ENCODE results near the gene CABCOCO1.

CABCOCO1 gene

DNA sequence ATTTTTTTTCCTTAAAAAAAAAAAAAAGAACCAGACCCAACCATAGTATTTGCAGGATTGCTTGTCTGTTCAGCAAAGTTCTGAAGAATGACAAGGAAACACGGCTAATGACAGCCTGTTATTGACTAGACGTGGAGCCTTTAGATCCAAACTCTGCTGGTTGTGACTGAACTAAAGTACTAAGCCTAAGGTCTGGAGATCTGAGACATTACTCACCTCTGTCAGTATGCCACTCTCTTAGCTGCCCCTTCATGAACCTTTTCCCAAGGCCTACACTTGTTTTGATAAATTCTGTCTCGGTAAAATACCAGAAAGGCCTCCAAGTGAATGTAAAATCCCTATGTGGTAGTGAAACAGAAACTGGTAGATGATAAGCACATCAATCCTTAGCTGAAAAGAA is 101.0 kb downstream of the CABCOCO1 start:
- Mint-ChIP-seq H3K36me3 (ENCODE audit: low read depth) (no peaks in the 10 kb centered on the region), H3K4me3 (no peak overlapping the region), H3K27me3 (ENCODE audit: low read depth, poor library complexity) (no peaks in the 10 kb centered on the region), H3K4me1 (no peaks in the 10 kb centered on the region), H3K27ac (no peak overlapping the region), H3K9me3 (no peaks in the 10 kb centered on the region)
- DNase-seq = no peak
- TF ChIP-seq, protein P1, sequence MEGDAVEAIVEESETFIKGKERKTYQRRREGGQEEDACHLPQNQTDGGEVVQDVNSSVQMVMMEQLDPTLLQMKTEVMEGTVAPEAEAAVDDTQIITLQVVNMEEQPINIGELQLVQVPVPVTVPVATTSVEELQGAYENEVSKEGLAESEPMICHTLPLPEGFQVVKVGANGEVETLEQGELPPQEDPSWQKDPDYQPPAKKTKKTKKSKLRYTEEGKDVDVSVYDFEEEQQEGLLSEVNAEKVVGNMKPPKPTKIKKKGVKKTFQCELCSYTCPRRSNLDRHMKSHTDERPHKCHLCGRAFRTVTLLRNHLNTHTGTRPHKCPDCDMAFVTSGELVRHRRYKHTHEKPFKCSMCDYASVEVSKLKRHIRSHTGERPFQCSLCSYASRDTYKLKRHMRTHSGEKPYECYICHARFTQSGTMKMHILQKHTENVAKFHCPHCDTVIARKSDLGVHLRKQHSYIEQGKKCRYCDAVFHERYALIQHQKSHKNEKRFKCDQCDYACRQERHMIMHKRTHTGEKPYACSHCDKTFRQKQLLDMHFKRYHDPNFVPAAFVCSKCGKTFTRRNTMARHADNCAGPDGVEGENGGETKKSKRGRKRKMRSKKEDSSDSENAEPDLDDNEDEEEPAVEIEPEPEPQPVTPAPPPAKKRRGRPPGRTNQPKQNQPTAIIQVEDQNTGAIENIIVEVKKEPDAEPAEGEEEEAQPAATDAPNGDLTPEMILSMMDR (IDR thresholded peaks at IDR 0.05) = no peak

DNA sequence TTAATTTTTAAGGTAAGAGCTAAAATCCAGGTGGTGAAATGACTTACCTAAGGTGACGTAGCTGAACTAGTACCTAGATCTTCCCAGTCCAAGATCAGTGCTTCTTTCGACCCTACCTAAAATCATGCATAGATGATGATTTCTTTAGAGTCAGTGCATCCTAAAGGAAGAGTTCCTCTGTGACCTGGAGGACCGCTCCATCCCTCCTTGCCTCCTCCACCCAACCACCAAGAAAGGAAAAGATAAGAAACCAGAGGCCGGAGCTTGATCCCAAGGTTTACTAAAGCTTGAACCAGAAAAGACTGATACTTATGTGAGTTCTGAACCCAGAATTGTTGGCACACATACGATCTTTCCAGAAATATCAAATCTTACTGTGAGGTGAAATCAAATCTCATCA is 101.8 kb downstream of the CABCOCO1 start:
- H3K9me3 Mint-ChIP-seq = no peaks in the 10 kb centered on the region
- no peak for DNase-seq
- no peaks in the 10 kb centered on the region for H3K4me1 Mint-ChIP-seq
- TF ChIP-seq, protein P1 (IDR thresholded peaks at IDR 0.05) = no peak
- no peaks in the 10 kb centered on the region for H3K27me3 Mint-ChIP-seq (ENCODE audit: low read depth, poor library complexity)
- H3K4me3 Mint-ChIP-seq = no peak overlapping the region
- no peak overlapping the region for H3K27ac Mint-ChIP-seq
- no peaks in the 10 kb centered on the region for H3K36me3 Mint-ChIP-seq (ENCODE audit: low read depth)

DNA sequence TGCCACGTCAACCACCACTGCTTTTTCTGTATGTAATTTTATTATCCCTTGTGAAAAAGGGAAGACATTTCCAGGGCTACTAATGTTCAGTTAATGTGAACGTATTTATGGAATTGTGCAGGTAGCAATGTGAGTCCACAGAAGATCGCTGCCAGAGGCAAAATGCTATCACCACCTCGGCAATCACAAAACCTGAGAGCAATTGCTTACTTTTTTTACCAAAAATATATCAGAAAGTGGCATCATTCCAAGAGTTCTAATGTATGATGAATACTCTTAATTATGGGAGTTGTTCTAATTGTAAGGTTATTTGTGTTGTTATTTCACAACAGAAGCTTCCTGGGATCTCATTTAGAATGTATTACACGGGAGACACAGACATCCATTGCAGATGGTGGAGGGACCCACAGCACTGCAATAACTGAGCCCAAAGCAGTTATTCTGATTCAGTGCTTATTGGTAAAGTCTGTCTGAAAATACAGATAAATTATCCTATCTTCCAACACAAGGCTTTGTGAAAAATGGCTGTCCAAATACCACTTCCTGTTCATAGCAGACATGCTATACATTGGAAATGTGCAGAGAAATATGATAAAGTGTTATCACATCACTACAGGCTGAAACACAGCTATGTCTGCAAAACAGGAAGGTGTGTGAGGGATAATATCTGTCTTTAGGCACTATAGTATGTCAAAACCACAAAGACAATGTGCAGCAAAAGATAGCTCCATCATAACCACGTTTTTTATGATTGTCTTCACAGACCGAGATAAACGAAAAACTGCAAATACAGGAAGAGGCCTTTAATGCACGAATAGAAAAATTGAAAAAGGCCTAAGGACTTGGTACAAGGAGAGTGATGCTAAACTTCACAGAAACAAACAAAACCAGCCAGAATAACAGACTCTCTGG is 102.7 kb downstream of the CABCOCO1 start:
- TF ChIP-seq, protein P1 (IDR thresholded peaks at IDR 0.05) = no peak
- peaks cover 2% of the 10 kb centered on the region for H3K4me1 Mint-ChIP-seq
- no peaks in the 10 kb centered on the region for H3K9me3 Mint-ChIP-seq
- no peak for DNase-seq
- no peaks in the 10 kb centered on the region for H3K36me3 Mint-ChIP-seq (ENCODE audit: low read depth)
- no peak overlapping the region for H3K4me3 Mint-ChIP-seq
- no peaks in the 10 kb centered on the region for H3K27me3 Mint-ChIP-seq (ENCODE audit: low read depth, poor library complexity)
- H3K27ac Mint-ChIP-seq = no peak overlapping the region

DNA sequence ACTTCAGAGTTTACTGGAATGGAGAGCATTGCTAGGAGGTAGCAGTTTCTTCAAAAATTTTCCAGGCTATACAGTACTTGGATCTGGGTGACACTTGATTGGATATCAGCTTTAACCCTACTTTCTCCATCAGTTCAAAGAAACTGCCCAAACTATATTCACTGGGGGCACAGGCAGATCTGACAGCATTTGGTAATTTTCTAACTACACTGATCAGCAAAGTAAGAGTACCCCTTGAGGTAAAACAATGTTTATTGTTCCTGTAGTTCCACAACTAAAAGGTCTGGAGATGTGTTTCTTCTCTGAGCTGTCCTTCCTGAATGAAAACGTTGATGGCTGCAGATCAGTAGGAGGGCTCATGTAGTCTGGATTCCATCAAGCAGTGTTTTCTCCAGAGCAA is 104.2 kb downstream of the CABCOCO1 start:
- no peak for DNase-seq
- no peaks in the 10 kb centered on the region for H3K27me3 Mint-ChIP-seq (ENCODE audit: low read depth, poor library complexity)
- peaks cover 4% of the 10 kb centered on the region for H3K4me1 Mint-ChIP-seq
- no peaks in the 10 kb centered on the region for H3K9me3 Mint-ChIP-seq
- H3K36me3 Mint-ChIP-seq (ENCODE audit: low read depth) = no peaks in the 10 kb centered on the region
- H3K4me3 Mint-ChIP-seq = no peak overlapping the region
- TF ChIP-seq, protein P1 (IDR thresholded peaks at IDR 0.05) = no peak
- H3K27ac Mint-ChIP-seq = no peak overlapping the region

DNA sequence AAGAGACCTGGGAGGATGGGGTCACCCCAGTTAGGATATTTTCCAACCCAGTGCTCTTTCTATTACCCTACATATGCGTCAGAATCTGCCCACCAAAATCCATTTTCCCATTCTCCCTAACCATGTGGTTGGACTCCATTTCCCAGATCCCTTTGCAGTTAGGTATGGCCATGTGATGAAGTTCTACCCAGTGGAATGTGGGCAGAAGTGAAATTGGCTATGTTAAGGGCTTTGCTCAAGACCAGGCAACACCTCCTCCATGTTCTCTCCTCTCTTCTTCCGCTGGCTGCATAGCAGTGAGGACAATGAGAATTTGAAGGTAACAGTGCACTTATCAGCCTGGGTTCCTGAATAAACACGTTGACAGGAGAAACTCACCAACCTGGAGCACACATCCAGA is 111.3 kb downstream of the CABCOCO1 start:
- Mint-ChIP-seq H3K27ac (no peak overlapping the region), H3K4me1 (peaks cover 4% of the 10 kb centered on the region), H3K27me3 (ENCODE audit: low read depth, poor library complexity) (no peaks in the 10 kb centered on the region), H3K4me3 (no peak overlapping the region), H3K9me3 (no peaks in the 10 kb centered on the region), H3K36me3 (ENCODE audit: low read depth) (no peaks in the 10 kb centered on the region)
- DNase-seq = no peak
- TF ChIP-seq, protein P1 (IDR thresholded peaks at IDR 0.05) = no peak

DNA sequence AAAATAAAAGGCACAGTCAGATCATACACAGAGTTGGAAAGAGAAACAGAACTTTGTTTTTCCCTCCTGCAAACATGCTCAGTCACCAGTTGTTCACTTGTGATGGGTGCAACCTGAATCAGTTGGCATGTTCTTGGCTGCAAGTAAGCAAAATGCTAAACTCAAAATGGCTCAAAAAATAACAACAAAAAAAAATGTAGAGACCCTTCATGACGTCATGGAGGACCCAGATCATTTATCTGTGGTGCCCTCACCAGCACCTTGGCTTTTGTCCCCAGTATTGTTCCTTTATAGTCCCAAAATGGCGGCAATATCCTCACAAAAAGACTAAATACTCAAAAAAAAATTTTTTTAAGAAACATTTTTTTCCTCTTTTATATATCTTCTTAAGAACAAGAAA is 112.4 kb downstream of the CABCOCO1 start:
- Mint-ChIP-seq H3K36me3 (ENCODE audit: low read depth) (no peaks in the 10 kb centered on the region), H3K27me3 (ENCODE audit: low read depth, poor library complexity) (no peaks in the 10 kb centered on the region), H3K4me1 (peaks cover 4% of the 10 kb centered on the region), H3K4me3 (no peak overlapping the region), H3K27ac (no peak overlapping the region), H3K9me3 (no peaks in the 10 kb centered on the region)
- DNase-seq = no peak
- TF ChIP-seq, protein P1 (IDR thresholded peaks at IDR 0.05) = no peak

Measured in nephron progenitor cell (in vitro differentiated cells).